NCI-H1417 (cell line): Measurements from ENCODE around the gene CRADD.
"Not testable (repeated sequence)": the region's sequence is repeated elsewhere in the genome, so short reads cannot be mapped to it uniquely, and the experiment has no call there.

Experiments
- DNase-seq, 3 experiments: peaks; one replicate each; lab custom pipeline; 2025; lab: John Stamatoyannopoulos, UW

The CRADD gene

DNA sequence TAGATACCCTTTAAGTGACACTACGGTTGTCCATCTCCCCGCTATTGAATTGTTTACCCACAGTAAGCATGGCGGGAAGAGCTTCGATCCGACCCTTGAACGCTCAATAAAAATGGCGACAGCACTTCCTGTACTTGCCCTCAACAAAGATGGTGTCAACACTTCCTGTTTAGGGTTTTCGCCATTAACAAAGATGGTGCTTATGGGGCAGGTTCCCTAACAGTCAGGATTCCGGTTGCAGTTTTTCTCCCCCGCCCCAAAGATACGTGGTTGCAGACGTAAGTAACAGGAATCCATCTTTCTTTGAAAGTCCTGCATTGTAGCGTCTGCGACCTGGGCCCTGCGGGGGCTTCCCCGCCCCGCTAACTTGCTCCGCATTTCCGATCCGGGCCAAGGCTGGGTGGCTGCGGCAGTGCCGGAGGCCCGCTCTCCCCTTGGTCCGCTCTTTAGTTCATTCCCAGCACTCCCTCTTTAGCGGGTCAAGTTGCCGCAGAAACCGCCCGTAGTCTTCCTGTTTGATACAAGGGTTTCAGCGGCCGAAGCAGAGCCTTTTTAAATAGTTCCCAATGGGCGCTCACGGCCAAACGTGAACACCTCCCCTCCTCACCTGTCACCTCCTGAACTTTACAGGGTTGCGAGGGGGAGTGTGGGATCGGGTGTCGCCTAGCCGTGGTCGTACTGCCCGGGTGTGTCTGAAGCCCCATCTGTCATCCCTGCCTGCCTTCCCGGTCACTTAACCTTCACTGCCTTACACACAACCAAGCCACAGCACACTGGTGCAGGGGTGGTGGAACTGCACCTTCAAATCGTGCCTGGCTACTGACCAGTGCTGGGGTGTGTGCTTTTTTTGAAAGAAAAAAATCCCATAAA is at the start of gene CRADD:
Gene CRADD, plus strand, starts transcription at position 181 of the 870 bp plus-strand sequence.
- DNase-seq, result peak; percentile 96 to 100 (median 99)

GRCh38 chr12:93632383-93632782 is 44.8 kb upstream of the CRADD start:
- no peak for DNase-seq

DNA sequence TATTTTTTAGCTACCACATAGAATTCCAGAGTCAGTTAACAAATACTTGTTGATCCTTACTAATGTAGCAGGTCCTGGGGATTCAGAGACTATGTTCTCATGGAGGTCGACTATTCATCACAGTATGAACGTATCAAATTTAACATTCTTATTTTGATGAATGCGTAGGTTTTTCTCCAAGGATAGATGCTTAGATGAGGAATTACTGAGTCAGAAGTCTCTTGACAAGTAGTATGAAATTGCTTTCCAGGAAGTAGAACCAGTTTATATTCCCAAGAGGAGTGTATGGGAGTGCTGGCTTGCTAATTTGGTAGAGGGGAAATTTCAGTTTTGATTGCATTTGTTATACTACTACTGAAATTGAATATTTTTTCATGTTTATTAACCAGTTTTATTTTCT is 42.8 kb upstream of the CRADD start:
- no peak for DNase-seq

DNA sequence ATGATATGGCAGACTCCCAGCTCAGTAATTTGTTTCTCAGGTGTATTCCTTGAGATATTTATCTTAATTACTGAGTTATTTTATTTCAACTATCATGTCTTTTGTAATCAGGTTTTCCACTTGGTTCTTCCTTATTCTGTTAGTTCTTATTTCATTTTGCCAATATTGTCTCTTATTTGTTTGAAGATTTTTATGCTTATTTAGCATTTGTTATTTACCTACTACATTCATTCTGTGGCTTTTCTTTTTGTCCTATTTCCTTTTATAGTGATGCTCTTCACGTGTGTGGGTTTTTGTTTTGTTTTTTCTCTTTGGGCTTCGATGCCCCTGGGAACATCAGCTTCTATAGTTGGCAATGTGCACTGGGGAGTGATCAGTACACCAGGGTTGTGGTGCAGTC is 40.5 kb upstream of the CRADD start:
- DNase-seq, result no peak

DNA sequence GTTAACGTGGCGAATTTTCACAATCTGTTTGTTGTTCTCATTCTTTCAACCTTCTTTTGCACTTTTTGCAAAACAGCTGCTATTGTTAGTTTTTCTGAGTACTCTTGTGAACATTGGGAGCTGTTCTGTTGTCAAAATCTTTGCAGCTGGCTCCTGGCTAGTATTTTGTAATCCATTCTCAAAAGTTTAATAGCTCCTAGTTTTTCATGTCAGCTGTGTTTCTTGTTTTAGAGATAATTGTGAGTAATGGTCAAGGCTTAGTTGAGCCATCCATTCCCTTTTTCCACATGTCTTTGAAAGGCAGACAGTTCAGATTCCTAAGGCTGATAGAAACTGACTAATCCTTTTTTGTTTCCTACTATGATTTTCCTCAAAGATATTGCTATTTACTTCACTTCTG is 39.1 kb upstream of the CRADD start:
- DNase-seq, result no peak

DNA sequence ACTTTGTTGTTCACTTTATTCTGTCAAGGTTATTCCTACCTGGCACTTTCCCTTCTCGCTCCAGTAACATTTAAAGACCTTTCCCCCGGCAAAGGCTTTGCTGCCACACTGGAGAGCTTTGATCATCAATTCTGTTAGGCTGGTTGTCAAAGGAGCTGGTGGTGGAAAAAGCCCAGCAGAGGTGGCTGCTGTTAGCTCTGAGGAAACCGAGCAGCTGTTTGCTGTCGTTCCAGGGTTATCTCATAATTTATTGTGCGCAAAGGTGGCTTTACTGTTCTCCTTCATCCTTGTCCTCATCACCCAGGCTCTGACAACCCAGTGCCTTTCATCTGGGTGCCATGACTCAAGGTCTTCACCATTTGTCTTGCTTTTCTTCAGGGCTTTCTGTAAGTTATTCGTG is 38.2 kb upstream of the CRADD start:
- DNase-seq, result peak in 1 of 3 experiments; percentile 81

DNA sequence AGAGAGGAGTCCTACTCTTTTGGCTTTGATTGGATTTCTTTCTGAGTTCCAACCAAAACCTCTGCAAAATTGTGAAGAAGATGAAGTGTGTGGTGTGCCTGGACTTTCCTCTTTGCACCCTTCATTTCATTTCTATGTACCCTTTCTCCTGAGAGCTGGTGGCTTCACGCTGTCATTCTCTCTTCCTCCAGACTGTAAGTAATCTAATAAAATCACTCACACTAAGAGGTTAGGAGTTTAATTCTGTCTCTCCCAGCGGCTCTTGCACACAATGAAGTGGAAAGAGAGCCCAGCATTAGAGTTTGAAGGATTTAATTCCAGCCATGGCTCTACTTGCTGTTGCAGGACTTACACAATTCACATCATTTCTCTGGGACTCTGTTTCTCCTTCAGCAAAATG is 37.8 kb upstream of the CRADD start:
- peak in 1 of 3 experiments; percentile 40 for DNase-seq

DNA sequence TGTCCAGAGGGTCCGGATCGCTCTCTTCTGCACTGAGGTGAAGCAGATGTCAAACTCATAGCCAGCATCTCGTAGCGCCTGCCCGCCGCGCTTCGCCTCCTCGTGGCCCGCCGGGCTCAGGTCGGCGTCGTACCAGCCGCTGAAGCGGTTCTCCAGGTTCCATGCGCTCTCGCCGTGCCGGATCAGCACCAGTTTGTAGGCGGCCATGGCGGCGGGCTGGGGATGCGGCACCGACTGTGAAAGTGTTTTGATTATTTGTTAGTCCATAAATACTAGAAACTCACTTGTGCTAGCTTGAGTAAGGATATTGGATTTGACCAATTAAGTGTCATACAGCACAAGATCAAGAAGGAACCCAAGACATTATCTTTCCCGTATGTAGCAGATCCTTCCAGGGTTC is 35.8 kb upstream of the CRADD start:
- not testable (repeated sequence) for DNase-seq

GRCh38 chr12:93642751-93643150 is 34.4 kb upstream of the CRADD start:
- DNase-seq, result no peak

- DNase-seq, result peak in 1 of 3 experiments; percentile 16
Observed at GRCh38 chr12:93645702-93646101, 31.5 kb upstream of the CRADD start.

DNA sequence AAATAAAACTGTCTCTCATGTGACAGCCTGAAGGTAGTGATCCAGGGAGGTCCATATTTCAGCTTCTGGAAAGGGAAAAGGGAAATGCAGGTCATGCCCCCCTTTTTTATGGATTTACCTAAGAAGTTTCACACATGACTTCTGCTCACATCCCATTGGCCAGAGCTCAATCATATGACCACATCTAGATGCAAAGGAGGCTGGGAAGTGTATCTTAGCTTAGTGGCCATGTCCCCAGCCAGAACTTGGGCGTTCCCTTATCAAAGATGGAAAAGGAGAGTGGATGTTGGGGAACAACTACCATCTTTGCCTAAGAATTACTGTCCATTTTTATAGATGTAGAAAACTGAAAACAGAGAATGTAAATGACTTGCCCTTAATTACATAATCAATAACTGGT is 26.5 kb upstream of the CRADD start:
- no peak for DNase-seq

DNA sequence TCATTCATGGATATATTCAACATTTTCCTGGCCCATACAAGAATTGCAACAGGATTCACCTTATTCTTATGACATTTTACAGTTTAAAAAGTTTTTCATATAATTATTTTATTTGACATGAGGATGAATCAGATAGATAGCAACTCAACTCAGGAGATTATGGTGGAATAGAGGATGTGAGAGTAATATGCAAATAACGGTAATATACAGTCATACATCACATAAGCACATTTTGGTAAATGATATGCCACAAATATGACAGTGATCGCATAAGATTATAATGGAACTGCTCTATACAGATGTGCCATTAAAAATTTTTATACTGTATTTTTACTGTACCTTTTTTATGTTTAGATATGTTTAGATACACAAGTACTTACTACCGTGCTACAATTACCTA is 24.1 kb upstream of the CRADD start:
- no peak for DNase-seq

DNA sequence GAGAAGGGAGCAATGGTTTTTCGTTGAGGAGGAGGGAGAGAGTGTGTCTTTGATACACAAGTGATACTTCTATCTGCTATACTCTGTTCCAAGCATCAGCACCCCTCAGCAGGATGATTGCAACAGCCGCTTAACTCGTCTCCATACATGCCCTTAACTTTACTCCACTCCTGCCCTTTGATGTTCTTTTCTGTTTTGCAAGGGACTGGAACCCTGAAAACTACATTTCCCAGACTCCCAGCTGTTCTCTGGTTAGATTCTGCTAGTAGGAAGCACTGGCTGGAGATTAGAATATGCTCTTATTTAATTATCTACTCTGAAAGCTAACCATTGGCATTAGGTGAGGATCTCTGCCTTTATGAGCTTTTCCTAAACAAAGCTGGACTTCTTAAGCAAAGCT is 23.5 kb upstream of the CRADD start:
- DNase-seq, result no peak

DNA sequence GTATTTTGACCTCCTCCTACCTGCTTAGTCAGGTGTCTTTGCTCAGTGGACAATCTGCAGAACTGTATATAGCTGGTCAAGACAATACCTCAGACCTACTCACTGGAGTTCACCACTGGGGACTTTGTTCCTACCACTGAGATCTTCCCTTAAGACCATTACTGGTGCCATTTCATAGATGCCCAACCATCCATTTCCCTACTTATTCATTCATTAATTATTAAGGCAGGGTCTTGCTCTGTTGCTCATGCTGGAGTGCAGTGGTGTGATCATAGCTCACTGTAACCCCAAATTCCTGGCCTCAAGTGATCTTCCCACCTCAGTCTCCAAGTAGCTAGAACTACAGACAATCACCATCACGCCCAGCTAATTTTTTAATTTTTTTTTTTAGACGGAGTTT is 22.8 kb upstream of the CRADD start:
- no peak for DNase-seq

DNA sequence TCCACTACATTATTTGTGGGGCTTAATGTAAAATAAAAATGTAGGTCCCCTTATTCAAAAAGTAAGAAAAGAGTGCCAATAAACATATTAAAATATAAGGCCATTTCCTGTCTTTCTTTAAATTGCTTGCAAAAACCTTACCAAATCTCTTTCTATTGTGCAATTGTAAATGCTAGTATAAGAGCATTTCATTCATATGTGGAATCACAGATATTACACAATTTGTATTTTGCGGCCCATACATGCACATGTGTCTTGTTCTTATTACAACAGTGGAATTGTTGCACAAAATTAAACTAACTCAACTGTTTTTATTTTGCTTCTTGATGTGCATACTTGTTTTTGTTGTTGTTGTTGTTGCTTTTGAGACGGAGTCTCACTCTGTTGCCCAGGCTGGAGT is 20.1 kb upstream of the CRADD start:
- DNase-seq, result no peak

DNA sequence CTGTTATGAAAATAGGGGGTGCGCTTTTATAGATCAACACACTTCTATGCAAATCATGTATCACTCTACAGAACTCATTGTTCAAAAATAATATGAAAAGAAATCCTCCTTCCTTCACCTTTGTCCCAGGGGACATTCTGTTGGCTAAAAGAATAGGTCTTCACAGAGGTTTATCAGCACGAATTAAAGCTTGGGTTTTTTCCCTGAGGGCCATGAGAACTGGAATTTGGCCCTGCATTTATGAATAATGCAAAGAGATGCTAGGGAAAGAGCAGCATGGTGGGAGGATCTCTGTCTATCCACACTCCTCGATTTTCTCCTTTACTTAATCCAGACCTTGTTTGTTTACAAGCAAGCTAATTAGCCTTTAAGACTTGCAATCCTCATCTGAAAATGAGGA is 16.2 kb upstream of the CRADD start:
- no peak for DNase-seq

DNA sequence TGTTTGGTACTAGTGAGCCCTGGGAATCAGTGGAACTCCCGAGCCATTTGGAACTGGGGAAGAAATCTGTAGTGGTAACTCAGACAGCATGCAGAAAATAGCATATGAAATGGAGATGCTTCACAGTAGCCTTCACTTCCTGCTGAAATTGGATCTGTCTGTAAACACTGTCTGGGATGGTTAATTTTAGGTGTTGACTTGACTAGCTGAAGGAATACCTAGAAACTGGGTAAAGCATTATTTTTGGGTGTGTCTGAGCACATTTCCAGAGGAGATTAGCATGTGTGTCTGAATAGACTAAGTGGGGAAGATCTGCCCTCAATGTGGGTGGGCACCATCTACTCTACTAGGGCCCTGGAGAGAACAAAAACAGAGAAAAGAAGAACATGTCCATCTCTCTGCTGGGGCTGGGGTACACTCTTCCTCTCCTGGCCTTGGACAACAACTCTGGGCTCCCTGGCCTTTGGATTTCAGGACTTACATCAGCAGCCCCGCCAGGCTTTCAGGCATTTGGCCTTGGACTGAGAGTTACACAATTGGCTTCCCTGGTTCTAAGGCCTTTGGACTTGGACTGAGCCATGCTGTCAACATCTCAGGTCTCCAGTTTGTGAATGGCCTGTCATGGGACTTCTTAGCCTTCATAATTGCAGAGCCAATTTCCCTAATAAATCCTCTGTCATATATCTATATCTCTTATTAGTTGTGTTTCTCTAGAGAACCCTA is 14.0 kb upstream of the CRADD start:
- DNase-seq, result peak in 2 of 3 experiments; percentile 16 to 28

DNA sequence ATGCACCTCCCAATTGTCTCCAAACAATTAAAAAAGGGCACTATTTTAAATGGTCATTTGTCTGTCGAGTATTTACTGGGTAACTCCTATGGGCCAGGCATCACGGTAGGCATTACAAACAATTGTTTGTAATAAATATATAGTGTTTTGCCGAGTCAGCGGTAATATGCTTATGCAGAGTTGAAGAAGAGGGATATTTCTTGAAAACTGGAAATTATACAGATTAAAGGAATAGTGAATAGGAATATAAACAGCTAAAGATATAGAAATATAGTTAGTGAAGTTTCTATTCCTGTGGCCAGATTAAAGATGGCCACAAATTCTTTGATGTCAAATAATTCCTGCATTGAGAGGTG is 13.5 kb upstream of the CRADD start:
- DNase-seq, result no peak

DNA sequence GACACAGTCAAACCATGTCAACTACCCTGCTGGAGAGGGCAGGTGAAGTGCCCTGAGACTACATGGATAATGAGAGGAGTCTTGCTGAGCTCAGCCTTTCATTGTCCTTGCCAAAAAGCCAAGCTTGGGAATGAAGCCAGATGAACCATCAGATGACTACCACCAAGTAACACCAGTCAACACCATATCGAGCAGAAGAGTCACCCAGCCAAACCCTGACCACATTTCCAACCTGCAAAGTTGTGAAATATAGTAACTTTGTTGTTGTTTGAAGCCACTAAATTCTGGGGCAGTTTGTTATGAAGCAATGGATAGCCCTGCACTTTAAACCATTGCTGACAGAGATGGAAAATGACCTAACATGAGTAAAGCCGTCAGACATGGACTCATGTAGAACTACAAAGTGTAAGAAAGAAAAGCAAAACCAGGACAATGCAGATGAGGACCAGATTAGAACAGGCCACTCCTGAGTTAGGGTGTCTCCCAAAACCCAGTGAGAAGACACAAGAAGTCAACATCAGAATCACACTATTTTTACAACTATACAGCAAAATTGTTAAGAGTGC is 12.5 kb upstream of the CRADD start:
- no peak for DNase-seq

- no peak for DNase-seq
Observed at GRCh38 chr12:93667672-93668071, 9.5 kb upstream of the CRADD start.

DNA sequence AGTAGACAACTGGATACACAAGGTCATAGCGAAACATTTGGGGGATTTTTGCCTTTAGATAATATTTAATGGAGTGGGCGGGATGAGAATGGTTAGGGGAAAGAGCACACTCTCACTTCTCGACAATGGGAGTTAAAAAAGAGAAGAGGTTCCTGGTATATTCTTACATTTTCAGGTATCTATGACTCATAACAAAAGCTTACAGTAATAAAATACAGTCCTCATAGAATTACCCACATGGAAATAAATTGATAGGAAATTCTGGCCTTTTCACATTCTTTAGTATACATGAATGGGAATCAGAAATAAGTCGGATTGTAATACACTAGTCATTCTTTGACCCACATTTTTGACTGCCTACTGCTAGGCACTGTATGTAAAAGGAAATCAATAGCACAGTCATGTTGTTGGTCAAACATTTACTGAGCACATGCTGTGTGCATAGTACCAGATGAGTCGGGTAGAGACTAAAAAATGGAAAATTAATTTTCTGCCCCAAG is 8.2 kb upstream of the CRADD start:
- no peak for DNase-seq

GRCh38 chr12:93669452-93669851 is 7.7 kb upstream of the CRADD start:
- no peak for DNase-seq

- DNase-seq, result no peak
Observed at GRCh38 chr12:93670104-93670503, 7.1 kb upstream of the CRADD start.
